Skeletal muscle satellite cell (primary cell): Measurements from ENCODE around the gene PDIA2.

ENCODE experiments used
- H3K27me3 ChIP-seq: 2 replicates; pipeline ENCODE4 v1.7.0; 2013; ENCODE audit warnings: low read length; ENCODE audit not compliant: control insufficient read depth, insufficient read depth
- H3K36me3 ChIP-seq: 2 replicates; pipeline ENCODE4 v1.7.0; 2013; ENCODE audit warnings: mild to moderate bottlenecking, control low read depth, low read length; ENCODE audit not compliant: insufficient read depth
- H3K4me1 ChIP-seq: 2 replicates; pipeline ENCODE4 v1.7.0; 2013; ENCODE audit warnings: low read length; ENCODE audit not compliant: control insufficient read depth, insufficient read depth
- H3K4me2 ChIP-seq: 2 replicates; pipeline ENCODE4 v1.7.0; 2013; ENCODE audit warnings: mild to moderate bottlenecking, low read length
- H3K4me3 ChIP-seq: 2 replicates; pipeline ENCODE4 v1.7.0; 2013; ENCODE audit warnings: low read length
- H3K9ac ChIP-seq: 2 replicates; pipeline ENCODE4 v1.7.0; 2013; ENCODE audit warnings: mild to moderate bottlenecking, low read depth, low read length, moderate library complexity
- H3K9me3 ChIP-seq: replicated peaks from 2 replicates; pipeline ENCODE4 v1.7.0; 2013; ENCODE audit warnings: mild to moderate bottlenecking, control low read depth, low read length

PDIA2 gene

GRCh38 chr16:282491-282890, 473 bp upstream of the PDIA2 start:
- H3K9ac ChIP-seq, result no peak overlapping the region
- peaks cover 6% of the 10 kb centered on the region for H3K36me3 ChIP-seq
- H3K4me1 ChIP-seq, result no peaks in the 10 kb centered on the region
- H3K4me2 ChIP-seq, result no peak overlapping the region
- no peaks in the 10 kb centered on the region for H3K9me3 ChIP-seq
- H3K4me3 ChIP-seq, result no peak overlapping the region
- H3K27me3 ChIP-seq, result peaks cover 17% of the 10 kb centered on the region

DNA sequence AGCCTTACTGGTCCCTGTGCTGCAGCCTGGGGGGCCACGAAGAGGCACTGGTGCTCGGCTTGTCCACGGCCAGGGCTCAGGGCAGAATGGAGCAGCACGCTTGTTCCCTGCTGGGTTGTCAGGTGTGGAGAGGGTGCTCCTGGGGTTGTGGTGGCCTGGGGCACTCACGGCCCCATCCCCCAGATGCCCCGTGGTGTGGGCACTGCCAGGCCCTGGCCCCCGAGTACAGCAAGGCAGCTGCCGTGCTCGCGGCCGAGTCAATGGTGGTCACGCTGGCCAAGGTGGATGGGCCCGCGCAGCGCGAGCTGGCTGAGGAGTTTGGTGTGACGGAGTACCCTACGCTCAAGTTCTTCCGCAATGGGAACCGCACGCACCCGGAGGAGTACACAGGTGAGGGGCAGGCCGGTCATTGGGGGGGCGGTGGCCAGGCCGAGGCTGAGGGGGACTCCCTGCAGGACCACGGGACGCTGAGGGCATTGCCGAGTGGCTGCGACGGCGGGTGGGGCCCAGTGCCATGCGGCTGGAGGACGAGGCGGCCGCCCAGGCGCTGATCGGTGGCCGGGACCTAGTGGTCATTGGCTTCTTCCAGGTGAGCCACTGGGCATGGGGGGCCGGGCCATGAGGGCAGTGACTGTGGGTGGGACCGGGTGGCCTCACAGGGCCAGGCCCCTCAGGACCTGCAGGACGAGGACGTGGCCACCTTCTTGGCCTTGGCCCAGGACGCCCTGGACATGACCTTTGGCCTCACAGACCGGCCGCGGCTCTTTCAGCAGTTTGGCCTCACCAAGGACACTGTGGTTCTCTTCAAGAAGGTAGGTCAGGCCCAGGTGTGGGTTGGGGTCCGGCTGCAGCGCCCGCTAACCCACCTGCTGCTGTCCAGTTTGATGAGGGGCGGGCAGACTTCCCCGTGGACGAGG, 1.5 kb downstream of the PDIA2 start:
- Histone ChIP-seq H3K9ac (no peak overlapping the region), H3K4me3 (no peak overlapping the region), H3K27me3 (peaks cover 17% of the 10 kb centered on the region), H3K4me2 (no peak overlapping the region), H3K36me3 (peaks cover 17% of the 10 kb centered on the region), H3K9me3 (no peaks in the 10 kb centered on the region), H3K4me1 (no peaks in the 10 kb centered on the region)

GRCh38 chr16:285146-286055, 2.4 kb downstream of the PDIA2 start:
- peaks cover 17% of the 10 kb centered on the region for H3K27me3 ChIP-seq
- no peak overlapping the region for H3K4me3 ChIP-seq
- H3K4me1 ChIP-seq, result no peaks in the 10 kb centered on the region
- H3K36me3 ChIP-seq, result peaks cover 17% of the 10 kb centered on the region
- H3K4me2 ChIP-seq, result no peak overlapping the region
- H3K9ac ChIP-seq, result no peak overlapping the region
- no peaks in the 10 kb centered on the region for H3K9me3 ChIP-seq

GRCh38 chr16:286491-287297, 3.7 kb downstream of the PDIA2 start:
- no peaks in the 10 kb centered on the region for H3K4me1 ChIP-seq
- peaks cover 17% of the 10 kb centered on the region for H3K36me3 ChIP-seq
- H3K9me3 ChIP-seq, result no peaks in the 10 kb centered on the region
- H3K4me2 ChIP-seq, result no peak overlapping the region
- peaks cover 8% of the 10 kb centered on the region for H3K27me3 ChIP-seq
- no peak overlapping the region for H3K9ac ChIP-seq
- no peak overlapping the region for H3K4me3 ChIP-seq

DNA sequence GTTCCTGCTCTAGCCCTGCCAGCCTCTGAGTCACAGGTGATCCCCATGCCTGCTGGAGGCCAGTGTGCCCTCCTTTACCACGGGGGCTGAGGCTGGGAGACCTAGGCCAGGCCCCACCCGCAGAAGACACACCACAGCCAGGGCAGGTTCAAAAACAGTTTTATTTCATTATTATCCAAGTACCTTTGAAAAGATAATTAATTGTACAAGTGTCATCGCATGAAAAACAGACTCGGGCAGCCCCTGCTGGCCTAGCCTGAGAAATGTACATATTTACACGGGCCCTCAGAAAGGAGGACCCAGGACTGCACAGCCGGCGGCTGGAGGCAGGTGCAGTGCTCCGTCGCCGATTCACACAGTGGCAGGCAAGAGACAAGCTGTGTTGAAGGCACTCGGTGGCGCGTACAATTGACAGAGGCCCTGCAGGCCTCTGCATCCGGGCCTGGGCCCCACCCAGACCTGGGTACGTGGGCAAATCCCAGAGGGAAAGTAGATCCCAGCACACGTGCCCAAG, 4.4 kb downstream of the PDIA2 start:
- peaks cover 19% of the 10 kb centered on the region for H3K36me3 ChIP-seq

DNA sequence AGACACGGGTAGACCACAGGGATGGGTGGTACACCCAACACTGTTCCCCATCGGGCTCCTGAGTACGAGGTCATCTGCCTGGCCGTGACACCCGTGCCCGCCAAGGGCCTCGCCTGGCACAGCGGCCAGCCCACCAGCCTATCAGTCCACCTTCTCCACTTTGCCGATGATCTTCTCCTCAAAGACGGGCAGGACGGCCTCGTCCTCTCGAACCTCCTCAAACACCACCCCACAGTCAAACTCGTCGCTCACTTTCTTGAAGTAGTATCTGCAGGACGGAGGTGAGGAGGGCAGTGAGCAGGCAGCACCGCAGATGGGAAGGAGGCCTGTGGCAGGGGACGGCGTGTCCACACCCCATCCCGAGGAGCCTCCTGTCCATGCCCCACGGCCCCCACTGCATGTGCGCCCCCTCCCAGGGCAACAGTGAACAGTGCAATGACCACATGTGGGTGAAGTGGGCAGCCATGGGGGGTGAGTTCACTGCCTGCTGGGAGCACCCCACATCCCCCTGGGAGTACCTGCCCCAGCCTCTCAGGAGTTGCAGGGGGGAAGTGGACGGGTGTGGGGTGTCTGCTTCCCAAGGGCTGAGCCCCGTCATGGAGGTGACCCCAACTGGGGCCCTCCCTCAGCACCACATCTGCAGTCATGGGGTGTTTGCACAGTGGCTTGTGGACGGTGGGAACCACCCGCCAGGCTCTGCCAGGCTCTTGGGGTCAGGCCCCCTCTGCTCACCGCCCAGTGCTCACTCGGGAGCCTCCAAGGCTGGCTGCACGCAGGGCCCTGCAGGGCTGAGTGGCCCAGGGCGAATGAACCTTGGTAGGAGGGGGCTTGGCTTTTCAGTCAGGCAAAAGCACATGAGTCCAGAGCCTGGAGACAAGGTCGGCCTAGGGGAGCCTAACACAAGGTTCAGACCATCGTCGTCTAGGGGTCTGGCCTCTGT, 5.3 kb downstream of the PDIA2 start:
- Histone ChIP-seq H3K4me3 (no peak overlapping the region), H3K9ac (no peak overlapping the region), H3K4me1 (no peaks in the 10 kb centered on the region), H3K9me3 (no peaks in the 10 kb centered on the region), H3K27me3 (no peaks in the 10 kb centered on the region), H3K36me3 (peaks cover 24% of the 10 kb centered on the region), H3K4me2 (no peak overlapping the region)

More for the DNA sequence above, 4.4 kb downstream of the PDIA2 start:
- no peak overlapping the region for H3K4me3 ChIP-seq
- H3K27me3 ChIP-seq, result peaks cover 4% of the 10 kb centered on the region
- no peak overlapping the region for H3K9ac ChIP-seq
- H3K9me3 ChIP-seq, result no peaks in the 10 kb centered on the region
- no peak overlapping the region for H3K4me2 ChIP-seq
- H3K4me1 ChIP-seq, result no peaks in the 10 kb centered on the region

GRCh38 chr16:289395-289997, 6.5 kb downstream of the PDIA2 start:
- no peak overlapping the region for H3K4me3 ChIP-seq
- H3K4me1 ChIP-seq, result no peaks in the 10 kb centered on the region
- peaks cover 24% of the 10 kb centered on the region for H3K36me3 ChIP-seq
- H3K9me3 ChIP-seq, result no peaks in the 10 kb centered on the region
- no peak overlapping the region for H3K9ac ChIP-seq
- no peak overlapping the region for H3K4me2 ChIP-seq
- H3K27me3 ChIP-seq, result no peaks in the 10 kb centered on the region

- Histone ChIP-seq H3K9ac (no peak overlapping the region), H3K4me1 (no peaks in the 10 kb centered on the region), H3K36me3 (peaks cover 24% of the 10 kb centered on the region), H3K9me3 (no peaks in the 10 kb centered on the region), H3K27me3 (no peaks in the 10 kb centered on the region), H3K4me2 (no peak overlapping the region), H3K4me3 (no peak overlapping the region)
These were observed 7.2 kb downstream of the PDIA2 start for GRCh38 chr16:290015-290680.

DNA sequence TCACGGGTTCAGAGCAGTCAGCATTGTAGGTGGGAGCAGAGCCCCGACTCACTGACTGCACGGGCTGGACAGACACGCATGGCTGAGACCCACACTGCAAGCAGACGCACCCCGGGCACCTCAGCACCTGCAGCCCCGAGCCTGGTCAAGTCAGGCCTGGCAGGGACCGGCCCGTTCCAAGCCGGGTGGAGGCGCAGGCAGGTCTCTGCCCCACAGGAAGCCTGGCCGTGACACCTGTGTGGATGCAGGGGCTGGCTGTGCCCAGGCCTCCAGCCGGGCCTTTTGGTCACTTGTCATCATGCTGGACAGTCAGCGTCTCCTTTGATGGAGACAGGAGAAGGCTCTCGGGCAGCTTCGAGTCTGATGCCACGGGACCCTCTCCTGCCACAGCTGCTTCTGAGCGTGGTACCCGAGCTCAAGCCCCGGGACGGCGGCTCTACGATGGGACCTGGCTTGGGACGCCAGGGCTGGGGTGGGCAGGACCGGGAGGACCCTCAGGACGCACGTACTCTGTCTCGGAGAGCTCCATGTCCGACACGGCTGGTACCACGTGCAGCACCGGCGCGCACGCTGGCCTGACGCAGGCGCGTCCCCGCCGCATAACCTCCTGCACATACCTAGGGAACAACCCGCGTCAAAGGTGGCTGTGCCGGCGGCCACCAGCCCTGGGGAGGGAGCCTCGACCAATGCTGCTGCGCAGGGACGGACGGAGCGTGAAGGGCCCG, 7.9 kb downstream of the PDIA2 start:
- no peaks in the 10 kb centered on the region for H3K27me3 ChIP-seq
- no peak overlapping the region for H3K4me2 ChIP-seq
- H3K36me3 ChIP-seq, result peaks cover 24% of the 10 kb centered on the region

More for the DNA sequence above, 7.9 kb downstream of the PDIA2 start:
- Histone ChIP-seq H3K4me1 (no peaks in the 10 kb centered on the region), H3K9me3 (no peaks in the 10 kb centered on the region), H3K4me3 (no peak overlapping the region), H3K9ac (no peak overlapping the region)
